Measurements from ENCODE around the gene PEF1.

DNA sequence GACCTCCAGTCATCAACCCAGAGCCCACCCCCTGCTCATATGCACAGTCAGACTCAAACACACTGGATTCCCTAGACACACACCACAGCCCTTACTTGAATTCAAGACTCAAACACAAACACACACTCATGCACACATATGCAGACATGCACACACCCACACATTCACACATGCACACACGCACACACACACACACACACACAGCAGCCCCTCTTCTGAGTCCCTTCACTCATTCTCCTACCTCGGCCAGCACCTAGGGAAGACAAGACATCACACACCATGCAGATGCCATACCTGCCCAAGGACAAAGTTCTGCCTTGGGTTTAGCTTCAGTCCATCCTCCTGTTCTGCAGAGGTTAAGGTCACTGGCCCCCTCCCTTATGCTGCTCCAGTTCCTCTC lies 28.7 kb downstream of the PEF1 start:
- TF ChIP-seq, protein P1, sequence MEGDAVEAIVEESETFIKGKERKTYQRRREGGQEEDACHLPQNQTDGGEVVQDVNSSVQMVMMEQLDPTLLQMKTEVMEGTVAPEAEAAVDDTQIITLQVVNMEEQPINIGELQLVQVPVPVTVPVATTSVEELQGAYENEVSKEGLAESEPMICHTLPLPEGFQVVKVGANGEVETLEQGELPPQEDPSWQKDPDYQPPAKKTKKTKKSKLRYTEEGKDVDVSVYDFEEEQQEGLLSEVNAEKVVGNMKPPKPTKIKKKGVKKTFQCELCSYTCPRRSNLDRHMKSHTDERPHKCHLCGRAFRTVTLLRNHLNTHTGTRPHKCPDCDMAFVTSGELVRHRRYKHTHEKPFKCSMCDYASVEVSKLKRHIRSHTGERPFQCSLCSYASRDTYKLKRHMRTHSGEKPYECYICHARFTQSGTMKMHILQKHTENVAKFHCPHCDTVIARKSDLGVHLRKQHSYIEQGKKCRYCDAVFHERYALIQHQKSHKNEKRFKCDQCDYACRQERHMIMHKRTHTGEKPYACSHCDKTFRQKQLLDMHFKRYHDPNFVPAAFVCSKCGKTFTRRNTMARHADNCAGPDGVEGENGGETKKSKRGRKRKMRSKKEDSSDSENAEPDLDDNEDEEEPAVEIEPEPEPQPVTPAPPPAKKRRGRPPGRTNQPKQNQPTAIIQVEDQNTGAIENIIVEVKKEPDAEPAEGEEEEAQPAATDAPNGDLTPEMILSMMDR (IDR thresholded peaks at IDR 0.05; ENCODE audit: poor library complexity), result no peak
- TF ChIP-seq EZH2phosphoT487 (IDR thresholded peaks at IDR 0.05; ENCODE audit: low read depth, severe bottlenecking, unreplicated experiment) (no peak), EZH2 (IDR thresholded peaks at IDR 0.05; ENCODE audit: borderline replicate concordance) (no peak)
